OCI-M2 (cell line): Measurements from ENCODE around the gene RASIP1.
"Not testable (repeated sequence)": the region's sequence is repeated elsewhere in the genome, so short reads cannot be mapped to it uniquely, and the experiment has no call there.

ENCODE experiments used
- DNase-seq: peaks from one replicate; lab custom pipeline; 2025; ENCODE audit not compliant: unreplicated experiment; lab: John Stamatoyannopoulos, UW

RASIP1 gene

GRCh38 chr19:48740164-48740972, at the start of gene RASIP1:
TSS of gene RASIP1 (minus strand) at chr19:48740610. CDS start at chr19:48740282, 328 bp downstream.
- DNase-seq = no peak

GRCh38 chr19:48787331-48787730, 46.9 kb upstream of the RASIP1 start:
- DNase-seq = not testable (repeated sequence)

GRCh38 chr19:48786422-48786821, 46.0 kb upstream of the RASIP1 start:
- DNase-seq = not testable (repeated sequence)

GRCh38 chr19:48784527-48784926, 44.1 kb upstream of the RASIP1 start:
- peak; percentile 46 for DNase-seq

- DNase-seq = no peak
These were observed 40.4 kb upstream of the RASIP1 start for GRCh38 chr19:48780631-48781391.

GRCh38 chr19:48779636-48780035, 39.2 kb upstream of the RASIP1 start:
- DNase-seq = no peak

GRCh38 chr19:48777720-48778119, 37.3 kb upstream of the RASIP1 start:
- DNase-seq = no peak

GRCh38 chr19:48777139-48777538, 36.7 kb upstream of the RASIP1 start:
- DNase-seq = no peak

- no peak for DNase-seq
These were observed 32.1 kb upstream of the RASIP1 start for GRCh38 chr19:48772503-48772953.

- no peak for DNase-seq
These were observed 30.5 kb upstream of the RASIP1 start for GRCh38 chr19:48770734-48771472.

GRCh38 chr19:48770266-48770665, 29.9 kb upstream of the RASIP1 start:
- DNase-seq = no peak

- DNase-seq = no peak
These were observed 28.7 kb upstream of the RASIP1 start for GRCh38 chr19:48768994-48769713.

GRCh38 chr19:48768171-48768753, 27.9 kb upstream of the RASIP1 start:
- DNase-seq = not testable (repeated sequence)

- DNase-seq = not testable (repeated sequence)
These were observed 25.4 kb upstream of the RASIP1 start for GRCh38 chr19:48765816-48766215.

GRCh38 chr19:48760504-48761205, 20.2 kb upstream of the RASIP1 start:
- no peak for DNase-seq

- no peak for DNase-seq
These were observed 17.3 kb upstream of the RASIP1 start for GRCh38 chr19:48757741-48758144.

GRCh38 chr19:48757089-48757675, 16.8 kb upstream of the RASIP1 start:
- no peak for DNase-seq

GRCh38 chr19:48756686-48757085, 16.3 kb upstream of the RASIP1 start:
- no peak for DNase-seq

GRCh38 chr19:48756212-48756611, 15.8 kb upstream of the RASIP1 start:
- DNase-seq = no peak
